Measurements from ENCODE around the gene GRB7.
"Not testable (repeated sequence)": the region's sequence is repeated elsewhere in the genome, so short reads cannot be mapped to it uniquely, and the experiment has no call there.

GRB7 gene

DNA sequence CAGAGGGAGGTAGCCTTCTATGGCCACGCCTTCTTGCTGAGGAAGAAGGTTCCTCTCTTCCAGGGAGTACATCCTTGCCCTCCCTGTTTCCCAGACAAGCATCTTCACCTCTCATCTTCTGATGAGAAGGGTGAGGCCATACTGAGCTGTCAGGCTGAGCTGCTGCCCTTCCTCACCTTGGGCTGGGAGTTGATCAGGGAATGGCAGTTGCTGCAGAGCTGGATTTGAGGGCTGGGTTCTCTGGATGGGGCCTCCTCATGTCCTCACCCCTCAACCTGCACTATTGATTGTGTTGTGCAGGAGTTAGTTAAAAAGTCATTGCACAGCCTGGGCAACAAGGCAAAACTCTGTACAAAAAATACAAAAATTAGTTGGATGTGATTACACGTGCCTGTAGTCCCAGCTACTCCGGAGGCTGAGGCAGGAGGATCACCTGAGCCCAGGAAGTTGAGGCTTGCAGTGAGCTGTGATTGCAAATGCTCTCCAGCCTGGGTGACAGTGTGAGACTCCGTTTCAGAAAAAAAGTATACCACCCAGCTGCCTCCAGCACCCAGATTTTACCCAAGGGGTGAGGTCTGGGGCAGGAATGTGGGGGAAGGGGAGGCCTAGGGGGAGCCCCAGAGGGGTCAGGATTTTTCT, 35.8 kb upstream of the GRB7 start:
- Histone ChIP-seq H3K9ac (ENCODE audit: low read length) (peak overlapping the region; percentile 76), H3K36me3 (ENCODE audit: control insufficient read depth, low read depth, low read length) (peaks cover 4% of the 10 kb centered on the region), H3K9me3 (ENCODE audit: control insufficient read depth, low read depth, low read length) (no peaks in the 10 kb centered on the region), H3K4me1 (ENCODE audit: control insufficient read depth, low read depth, low read length) (peaks cover 48% of the 10 kb centered on the region), H3K4me3 (ENCODE audit: low read length) (peak overlapping the region; percentile 91), H3K27ac (ENCODE audit: low read length) (no peak overlapping the region), H3K27me3 (ENCODE audit: control insufficient read depth, insufficient read depth, low read length) (no peaks in the 10 kb centered on the region)

DNA sequence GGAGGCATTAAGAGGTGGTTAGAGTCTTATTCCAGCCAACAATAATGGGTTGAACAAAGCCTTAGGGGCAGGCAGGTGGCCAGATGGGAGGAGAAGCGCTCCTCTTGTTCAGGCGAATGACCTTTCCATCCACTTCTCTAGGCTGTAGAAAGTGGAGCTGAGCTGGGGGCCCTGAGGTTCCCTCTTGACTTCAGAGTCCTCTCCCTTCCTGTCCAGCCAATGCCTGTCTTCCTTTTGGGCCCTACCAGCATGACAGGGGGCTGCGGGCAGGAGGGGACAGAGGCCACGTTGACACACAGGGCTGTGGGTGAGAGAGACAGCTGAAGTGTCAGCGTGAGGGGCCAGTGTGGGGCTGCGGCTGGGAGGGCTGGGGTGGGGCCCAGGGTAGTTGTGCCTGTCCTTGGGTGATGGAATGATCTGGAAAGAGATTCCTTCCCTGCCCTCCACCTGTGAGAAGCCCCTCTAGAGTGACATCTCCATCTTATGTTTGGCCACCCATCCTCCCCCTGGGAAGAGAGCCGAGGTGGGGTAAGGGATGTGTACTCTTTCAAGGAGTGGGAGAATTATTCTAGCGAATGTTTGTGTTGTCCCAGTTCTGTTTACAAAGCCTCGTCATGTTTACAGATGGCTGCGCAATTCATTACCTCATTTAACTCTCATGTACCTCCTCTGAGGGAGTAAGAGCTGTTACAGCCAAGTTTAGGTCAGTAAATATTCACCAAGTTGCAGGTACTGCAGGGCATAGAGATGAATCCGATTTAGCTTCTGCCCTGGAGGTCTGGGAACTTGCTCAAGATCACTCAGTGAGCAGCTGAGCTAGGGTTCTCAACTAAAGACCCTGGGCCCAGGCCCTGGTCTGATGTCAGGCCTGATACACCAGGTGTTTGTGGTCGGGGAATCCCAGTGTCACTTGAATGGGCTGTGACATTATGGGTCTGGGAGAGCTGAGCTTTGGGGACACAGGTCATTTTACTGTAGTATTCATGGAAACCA, 34.5 kb upstream of the GRB7 start:
- Histone ChIP-seq H3K27ac (ENCODE audit: low read length) (no peak overlapping the region), H3K4me1 (ENCODE audit: control insufficient read depth, low read depth, low read length) (peaks cover 48% of the 10 kb centered on the region), H3K4me3 (ENCODE audit: low read length) (peak overlapping the region; percentile 8)

DNA sequence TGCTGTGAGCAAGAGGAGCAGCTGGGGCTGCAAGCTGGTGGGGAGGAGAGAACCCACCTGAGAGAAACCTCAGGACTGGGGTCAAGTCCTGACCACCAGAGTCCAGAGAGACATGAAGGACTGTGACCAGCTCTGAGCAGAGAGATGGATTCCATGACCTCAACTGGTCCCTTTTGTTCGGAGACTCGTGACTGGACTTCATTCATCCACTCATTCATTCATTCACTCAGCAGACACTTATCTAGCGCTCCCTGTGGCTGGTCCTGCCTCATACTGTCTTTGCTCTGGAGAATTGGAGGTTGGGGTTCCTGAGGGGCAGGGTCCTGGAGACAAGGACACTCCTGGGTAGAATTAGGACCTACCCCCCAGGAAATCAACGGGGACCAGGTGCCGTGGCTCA, 33.8 kb upstream of the GRB7 start:
- Histone ChIP-seq H3K4me1 (ENCODE audit: control insufficient read depth, low read depth, low read length) (peaks cover 48% of the 10 kb centered on the region), H3K9me3 (ENCODE audit: control insufficient read depth, low read depth, low read length) (no peaks in the 10 kb centered on the region), H3K36me3 (ENCODE audit: control insufficient read depth, low read depth, low read length) (peaks cover 23% of the 10 kb centered on the region), H3K27ac (ENCODE audit: low read length) (no peak overlapping the region), H3K27me3 (ENCODE audit: control insufficient read depth, insufficient read depth, low read length) (no peaks in the 10 kb centered on the region), H3K4me3 (ENCODE audit: low read length) (no peak overlapping the region), H3K9ac (ENCODE audit: low read length) (no peak overlapping the region)

More for the DNA sequence above, 34.5 kb upstream of the GRB7 start:
- Histone ChIP-seq H3K9me3 (ENCODE audit: control insufficient read depth, low read depth, low read length) (no peaks in the 10 kb centered on the region), H3K9ac (ENCODE audit: low read length) (no peak overlapping the region), H3K36me3 (ENCODE audit: control insufficient read depth, low read depth, low read length) (peaks cover 16% of the 10 kb centered on the region), H3K27me3 (ENCODE audit: control insufficient read depth, insufficient read depth, low read length) (no peaks in the 10 kb centered on the region)

DNA sequence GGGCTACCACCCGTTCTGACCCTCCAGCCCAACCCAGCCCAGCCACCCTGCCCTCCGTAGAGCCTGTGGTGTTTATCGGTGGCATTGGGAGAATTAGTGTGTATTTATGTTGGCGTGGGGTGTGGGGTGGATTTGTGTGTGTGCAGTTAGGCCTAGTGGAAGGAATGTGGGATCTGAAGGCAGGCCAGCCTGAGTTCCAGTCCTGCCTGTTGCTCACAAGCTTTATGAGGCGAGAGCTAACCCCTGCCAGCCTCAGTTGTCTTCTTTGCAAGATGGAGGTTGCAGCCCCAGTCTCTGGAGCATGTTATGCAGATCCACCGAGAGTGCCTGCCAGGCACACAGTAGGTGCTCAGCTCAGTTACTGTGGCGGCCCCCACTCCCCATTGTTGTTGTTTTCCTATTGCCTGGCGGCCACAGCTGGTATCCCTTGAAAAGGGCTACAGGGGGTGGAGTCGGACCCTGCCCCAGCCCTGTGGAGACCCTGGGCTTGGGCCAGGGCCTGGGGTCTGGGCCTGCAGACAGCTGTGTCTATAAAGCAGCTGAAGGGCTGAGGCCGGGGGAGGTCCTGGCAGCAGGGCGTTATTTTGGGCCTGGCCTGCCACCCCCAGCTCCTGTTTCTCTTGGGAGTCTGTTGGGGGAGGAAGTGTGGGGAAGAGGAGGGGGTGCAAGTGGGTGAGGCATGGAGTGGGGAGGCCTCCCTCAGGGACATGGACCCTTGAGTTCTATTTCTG, 32.8 kb upstream of the GRB7 start:
- Histone ChIP-seq H3K27ac (ENCODE audit: low read length) (peak overlapping the region; percentile 30), H3K4me1 (ENCODE audit: control insufficient read depth, low read depth, low read length) (peaks cover 43% of the 10 kb centered on the region), H3K4me3 (ENCODE audit: low read length) (peak overlapping the region; percentile 31)

DNA sequence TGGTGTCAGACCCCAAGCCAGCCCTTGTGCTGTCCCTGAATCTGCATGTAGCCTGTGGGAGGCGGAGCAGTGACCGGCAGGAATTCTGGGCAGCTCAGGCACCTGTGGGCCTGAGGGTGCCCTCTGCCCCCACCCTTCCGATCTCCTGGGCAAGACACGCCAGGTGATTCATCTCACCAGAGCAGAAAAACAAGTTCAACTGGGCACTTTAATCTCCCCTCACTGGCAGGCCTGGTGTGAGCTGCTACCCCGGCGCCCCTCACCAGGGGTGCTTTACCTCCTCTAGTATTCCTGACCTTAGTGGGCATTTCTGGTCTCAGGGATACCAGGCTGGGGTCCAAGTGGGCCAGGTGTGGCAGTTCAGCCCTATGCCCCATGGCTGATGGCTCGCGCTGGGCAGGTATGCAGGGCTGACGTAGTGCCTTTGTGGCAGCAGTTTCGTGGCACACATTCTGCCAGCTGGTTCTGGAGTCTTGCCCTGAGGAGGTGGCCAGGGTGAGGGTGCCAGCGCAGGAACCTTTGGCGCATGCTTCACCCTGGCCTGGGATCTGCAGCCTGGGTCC, 31.9 kb upstream of the GRB7 start:
- Histone ChIP-seq H3K27ac (ENCODE audit: low read length) (peak overlapping the region; percentile 30), H3K36me3 (ENCODE audit: control insufficient read depth, low read depth, low read length) (peaks cover 42% of the 10 kb centered on the region), H3K9ac (ENCODE audit: low read length) (no peak overlapping the region), H3K9me3 (ENCODE audit: control insufficient read depth, low read depth, low read length) (no peaks in the 10 kb centered on the region), H3K4me1 (ENCODE audit: control insufficient read depth, low read depth, low read length) (peaks cover 43% of the 10 kb centered on the region), H3K4me3 (ENCODE audit: low read length) (no peak overlapping the region), H3K27me3 (ENCODE audit: control insufficient read depth, insufficient read depth, low read length) (no peaks in the 10 kb centered on the region)

More for the DNA sequence above, 32.8 kb upstream of the GRB7 start:
- peaks cover 34% of the 10 kb centered on the region for H3K36me3 ChIP-seq (ENCODE audit: control insufficient read depth, low read depth, low read length)
- no peaks in the 10 kb centered on the region for H3K9me3 ChIP-seq (ENCODE audit: control insufficient read depth, low read depth, low read length)
- no peak overlapping the region for H3K9ac ChIP-seq (ENCODE audit: low read length)
- no peaks in the 10 kb centered on the region for H3K27me3 ChIP-seq (ENCODE audit: control insufficient read depth, insufficient read depth, low read length)

DNA sequence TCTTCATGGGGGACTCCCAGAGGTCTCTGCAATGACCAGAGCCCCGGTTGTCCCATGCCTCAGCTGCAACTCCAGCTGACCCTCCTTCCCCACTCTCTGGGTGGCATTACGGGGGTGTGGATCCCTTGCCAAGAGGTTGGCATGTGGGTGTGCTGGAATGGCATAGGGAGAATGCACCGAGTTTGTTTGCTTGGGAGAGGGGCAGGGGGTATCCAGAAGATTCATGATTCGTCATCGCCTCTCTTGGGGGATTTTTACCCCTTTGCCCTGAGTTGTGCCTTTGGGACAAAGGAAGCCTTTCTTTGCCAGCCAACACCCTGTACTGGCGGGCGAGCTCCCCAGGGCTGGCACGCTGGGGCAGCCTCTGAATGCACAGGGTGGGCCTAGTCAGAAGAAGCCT, 31.4 kb upstream of the GRB7 start:
- Histone ChIP-seq H3K9ac (ENCODE audit: low read length) (no peak overlapping the region), H3K27ac (ENCODE audit: low read length) (no peak overlapping the region), H3K4me1 (ENCODE audit: control insufficient read depth, low read depth, low read length) (peaks cover 40% of the 10 kb centered on the region), H3K36me3 (ENCODE audit: control insufficient read depth, low read depth, low read length) (peaks cover 47% of the 10 kb centered on the region), H3K4me3 (ENCODE audit: low read length) (no peak overlapping the region), H3K27me3 (ENCODE audit: control insufficient read depth, insufficient read depth, low read length) (no peaks in the 10 kb centered on the region), H3K9me3 (ENCODE audit: control insufficient read depth, low read depth, low read length) (no peaks in the 10 kb centered on the region)

DNA sequence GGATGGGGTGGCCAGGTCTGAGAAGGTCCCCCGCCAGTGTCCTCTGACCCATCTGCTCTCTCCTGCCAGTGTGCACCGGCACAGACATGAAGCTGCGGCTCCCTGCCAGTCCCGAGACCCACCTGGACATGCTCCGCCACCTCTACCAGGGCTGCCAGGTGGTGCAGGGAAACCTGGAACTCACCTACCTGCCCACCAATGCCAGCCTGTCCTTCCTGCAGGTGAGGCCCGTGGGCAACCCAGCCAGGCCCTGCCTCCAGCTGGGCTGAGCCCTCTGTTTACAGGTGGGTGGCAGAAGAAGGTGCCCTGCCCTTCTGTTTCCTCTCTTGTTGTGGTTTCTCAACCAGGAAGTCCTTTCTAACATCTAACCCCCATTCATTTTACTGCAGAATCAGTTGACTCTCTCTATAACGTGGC, 30.8 kb upstream of the GRB7 start:
- H3K27me3 ChIP-seq (ENCODE audit: control insufficient read depth, insufficient read depth, low read length) = no peaks in the 10 kb centered on the region
- H3K4me3 ChIP-seq (ENCODE audit: low read length) = no peak overlapping the region
- peaks cover 34% of the 10 kb centered on the region for H3K4me1 ChIP-seq (ENCODE audit: control insufficient read depth, low read depth, low read length)
- peaks cover 53% of the 10 kb centered on the region for H3K36me3 ChIP-seq (ENCODE audit: control insufficient read depth, low read depth, low read length)
- no peak overlapping the region for H3K9ac ChIP-seq (ENCODE audit: low read length)
- H3K27ac ChIP-seq (ENCODE audit: low read length) = no peak overlapping the region
- H3K9me3 ChIP-seq (ENCODE audit: control insufficient read depth, low read depth, low read length) = no peaks in the 10 kb centered on the region

DNA sequence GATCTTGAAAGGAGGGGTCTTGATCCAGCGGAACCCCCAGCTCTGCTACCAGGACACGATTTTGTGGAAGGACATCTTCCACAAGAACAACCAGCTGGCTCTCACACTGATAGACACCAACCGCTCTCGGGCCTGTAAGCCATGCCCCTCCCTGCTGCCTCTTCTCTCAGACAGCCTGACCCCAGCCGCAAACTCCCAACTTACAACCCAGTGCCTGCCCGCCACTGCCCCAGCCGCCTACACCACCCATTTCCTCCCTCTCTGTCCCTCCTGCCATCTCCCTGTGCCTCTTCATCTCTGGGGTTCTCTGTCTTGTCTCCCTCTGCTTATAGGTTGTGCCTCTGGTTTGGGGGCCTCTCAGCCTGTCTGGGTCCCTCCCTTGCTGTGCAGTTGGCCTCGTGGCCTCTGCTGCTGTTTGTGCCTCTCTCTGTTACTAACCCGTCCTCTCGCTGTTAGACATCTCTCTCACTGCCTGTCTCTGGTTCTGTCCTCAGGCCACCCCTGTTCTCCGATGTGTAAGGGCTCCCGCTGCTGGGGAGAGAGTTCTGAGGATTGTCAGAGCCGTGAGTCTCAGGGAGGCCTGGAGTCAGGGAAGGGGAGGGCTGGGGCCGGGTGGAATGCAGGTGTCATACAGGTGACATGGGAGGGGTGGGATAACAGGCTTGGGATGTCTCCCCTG, 28.3 kb upstream of the GRB7 start:
- H3K4me3 ChIP-seq (ENCODE audit: low read length) = no peak overlapping the region

DNA sequence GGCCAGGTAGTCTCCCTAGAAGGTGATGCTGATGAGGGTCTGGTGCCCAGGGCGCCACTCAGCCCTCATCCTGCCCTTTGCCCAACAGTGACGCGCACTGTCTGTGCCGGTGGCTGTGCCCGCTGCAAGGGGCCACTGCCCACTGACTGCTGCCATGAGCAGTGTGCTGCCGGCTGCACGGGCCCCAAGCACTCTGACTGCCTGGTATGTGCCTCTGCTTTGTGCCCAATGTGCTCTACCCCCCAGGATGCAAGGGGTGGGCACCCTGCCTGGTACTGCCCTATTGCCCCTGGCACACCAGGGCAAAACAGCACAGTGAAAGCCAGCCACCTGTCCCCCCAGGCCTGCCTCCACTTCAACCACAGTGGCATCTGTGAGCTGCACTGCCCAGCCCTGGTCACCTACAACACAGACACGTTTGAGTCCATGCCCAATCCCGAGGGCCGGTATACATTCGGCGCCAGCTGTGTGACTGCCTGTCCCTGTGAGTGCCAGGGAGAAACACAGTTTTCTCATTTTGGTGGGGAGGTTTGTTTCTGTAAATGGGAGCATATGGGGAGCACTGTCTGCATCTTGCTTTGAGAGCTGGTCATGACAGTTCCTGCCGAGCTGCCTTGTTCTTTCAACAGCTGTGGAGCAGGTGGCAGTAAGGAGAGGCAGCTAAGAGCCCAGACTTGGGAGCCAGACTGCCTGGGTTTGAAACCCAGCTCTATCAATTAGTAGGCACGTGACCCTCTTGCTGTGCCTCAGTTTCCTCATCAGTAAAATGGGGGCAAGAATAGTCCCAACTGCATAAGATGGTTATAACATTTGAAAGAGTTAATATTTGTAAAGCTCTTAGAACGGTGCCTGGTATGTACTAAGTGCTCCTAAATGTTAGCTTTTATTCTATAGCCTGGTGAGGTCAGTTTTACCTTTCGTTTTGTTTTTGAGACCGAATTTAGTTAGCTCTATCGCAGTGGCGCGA, 27.5 kb upstream of the GRB7 start:
- Histone ChIP-seq H3K27me3 (ENCODE audit: control insufficient read depth, insufficient read depth, low read length) (no peaks in the 10 kb centered on the region), H3K4me1 (ENCODE audit: control insufficient read depth, low read depth, low read length) (peaks cover 7% of the 10 kb centered on the region), H3K4me3 (ENCODE audit: low read length) (no peak overlapping the region), H3K9me3 (ENCODE audit: control insufficient read depth, low read depth, low read length) (no peaks in the 10 kb centered on the region), H3K27ac (ENCODE audit: low read length) (no peak overlapping the region), H3K9ac (ENCODE audit: low read length) (no peak overlapping the region), H3K36me3 (ENCODE audit: control insufficient read depth, low read depth, low read length) (peaks cover 81% of the 10 kb centered on the region)

More for the DNA sequence above, 28.3 kb upstream of the GRB7 start:
- peaks cover 16% of the 10 kb centered on the region for H3K4me1 ChIP-seq (ENCODE audit: control insufficient read depth, low read depth, low read length)
- no peak overlapping the region for H3K27ac ChIP-seq (ENCODE audit: low read length)
- H3K36me3 ChIP-seq (ENCODE audit: control insufficient read depth, low read depth, low read length) = peaks cover 73% of the 10 kb centered on the region
- no peaks in the 10 kb centered on the region for H3K9me3 ChIP-seq (ENCODE audit: control insufficient read depth, low read depth, low read length)
- no peak overlapping the region for H3K9ac ChIP-seq (ENCODE audit: low read length)
- H3K27me3 ChIP-seq (ENCODE audit: control insufficient read depth, insufficient read depth, low read length) = no peaks in the 10 kb centered on the region

DNA sequence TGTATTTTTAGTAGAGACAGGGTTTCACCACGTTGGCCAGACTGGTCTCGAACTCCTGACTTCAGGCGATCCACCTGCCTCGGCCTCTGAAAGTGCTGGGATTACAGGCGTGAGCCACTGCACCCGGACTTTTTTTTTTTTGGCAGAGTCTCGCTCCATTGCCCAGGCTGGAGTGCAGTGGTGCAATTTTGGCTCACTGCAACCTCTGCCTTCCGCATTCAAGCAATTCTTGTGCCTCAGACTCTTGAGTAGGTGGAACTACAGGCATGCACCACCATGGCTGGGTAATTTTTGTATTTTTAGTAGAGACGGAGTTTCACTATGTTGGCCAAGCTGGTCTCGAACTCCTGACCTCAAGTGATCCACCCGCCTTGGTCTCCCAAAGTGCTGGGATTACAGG, 26.7 kb upstream of the GRB7 start:
- H3K4me1 ChIP-seq (ENCODE audit: control insufficient read depth, low read depth, low read length); H3K27ac ChIP-seq (ENCODE audit: low read length); H3K9me3 ChIP-seq (ENCODE audit: control insufficient read depth, low read depth, low read length); H3K27me3 ChIP-seq (ENCODE audit: control insufficient read depth, insufficient read depth, low read length); H3K9ac ChIP-seq (ENCODE audit: low read length); H3K4me3 ChIP-seq (ENCODE audit: low read length): not testable (repeated sequence)
- peaks cover 88% of the 10 kb centered on the region for H3K36me3 ChIP-seq (ENCODE audit: control insufficient read depth, low read depth, low read length)
